HepG2 (cell line): Measurements from ENCODE around the gene ZNF334. TPM values are rescaled to one million over a fixed set of nuclear protein-coding genes. Genes with fewer than 3 reads are reported as not detected.

Experiments
- FOSL2 ChIP-seq: sonication (generic); formaldehyde crosslinking; IDR thresholded peaks from 2 replicates; pipeline ENCODE4 v1.4.0; 2020; ENCODE audit warnings: missing genetic modification reagents
- GATAD2A ChIP-seq: IDR thresholded peaks from 2 replicates; pipeline ENCODE4 v1.6.1; 2016
- HMG20B ChIP-seq: conservative IDR thresholded peaks from 2 replicates; pipeline ENCODE4 v1.6.1; 2016; ENCODE audit warnings: missing genetic modification reagents, missing compliant biosample characterization
- KLF12 ChIP-seq: sonication (generic); formaldehyde crosslinking; IDR thresholded peaks from 2 replicates; pipeline ENCODE4 v1.4.0; 2020; ENCODE audit warnings: missing genetic modification reagents, borderline replicate concordance
- MEF2D ChIP-seq: sonication (generic); formaldehyde crosslinking; IDR thresholded peaks from 2 replicates; pipeline ENCODE4 v1.5.1; 2020; ENCODE audit warnings: mild to moderate bottlenecking, missing genetic modification reagents
- NBN ChIP-seq: fragments of 450-650 bp; conservative IDR thresholded peaks from 2 replicates; pipeline ENCODE4 v1.6.1; 2017
- SAP130 ChIP-seq: IDR thresholded peaks from 2 replicates; pipeline ENCODE4 v1.6.1; 2016; ENCODE audit warnings: low read depth
- SRSF4 ChIP-seq: fragments of 200-400 bp; formaldehyde crosslinking; IDR thresholded peaks from one replicate; pipeline ENCODE4 v1.6.1; 2018; ENCODE audit warnings: mild to moderate bottlenecking, low read depth, low read length, moderate library complexity; ENCODE audit not compliant: poor library complexity, severe bottlenecking
- TP53 ChIP-seq: sonication (generic); formaldehyde crosslinking; conservative IDR thresholded peaks from 2 replicates; pipeline ENCODE4 v1.4.0; 2020; ENCODE audit warnings: missing genetic modification reagents
- WIZ ChIP-seq: sonication (generic); formaldehyde crosslinking; IDR thresholded peaks from 2 replicates; pipeline ENCODE4 v1.5.1; 2020; ENCODE audit warnings: mild to moderate bottlenecking, missing genetic modification reagents
- XRCC5 ChIP-seq: fragments of 200-400 bp; formaldehyde crosslinking; optimal IDR thresholded peaks from 2 replicates; pipeline ENCODE3; 2017; ENCODE audit warnings: mild to moderate bottlenecking, low read length
- ZNF234 ChIP-seq: sonication (generic); formaldehyde crosslinking; conservative IDR thresholded peaks from 2 replicates; pipeline ENCODE4 v1.5.1; 2020; ENCODE audit warnings: mild to moderate bottlenecking, missing genetic modification reagents
- ZNF577 ChIP-seq: sonication (generic); formaldehyde crosslinking; IDR thresholded peaks from 2 replicates; pipeline ENCODE4 v1.4.0; 2020; ENCODE audit warnings: mild to moderate bottlenecking, low read depth, missing genetic modification reagents, borderline replicate concordance
- ZNF652 ChIP-seq: IDR thresholded peaks from 2 replicates; pipeline ENCODE4 v1.6.1; 2016; ENCODE audit warnings: low read depth, borderline replicate concordance
- ZNF747 ChIP-seq: sonication (generic); formaldehyde crosslinking; IDR thresholded peaks from 2 replicates; pipeline ENCODE4 v1.8.1; 2023; ENCODE audit warnings: missing genetic modification reagents, mild to moderate bottlenecking, borderline replicate concordance
- polyA plus RNA-seq, 8 experiments: library from polyadenylated mRNA; depleted of rRNA in 3 of 8; stranded (reverse) in 7 of 8; unstranded in 1 of 8; fragments of >200 nt; fragmentation: Illumina TruSeq in 4 of 8; extraction: Trizol in 4 of 8; gene quantifications; 2 replicates each; pipeline versions ENCODE4 v1.2.1 to v1.2.3, GENCODE V29; 2011 to 2016; ENCODE audit warnings: low read depth in 4 of 8, missing spikeins in 1 of 8, mixed read lengths in 1 of 8; ENCODE audit not compliant: insufficient read depth in 1 of 8
- total RNA-seq, 5 experiments: library from RNA; depleted of rRNA; stranded (reverse); fragments of >200 nt; fragmentation: Illumina TruSeq; extraction: Trizol; gene quantifications; 2 replicates each; pipeline ENCODE4 v1.2.3, GENCODE V29; 2016; ENCODE audit warnings: low read depth in 1 of 5
- TF ChIP-seq, protein P1 (sequence below): sonication (generic); formaldehyde crosslinking; IDR thresholded peaks from 2 replicates; pipeline ENCODE4 v1.5.0; 2020; ENCODE audit warnings: missing genetic modification reagents
- TF ChIP-seq, protein P2 (sequence below): sonication (generic); formaldehyde crosslinking; IDR thresholded peaks from 2 replicates; pipeline ENCODE4 v1.9.0; 2021; ENCODE audit warnings: missing genetic modification reagents, borderline replicate concordance
- TF ChIP-seq, protein P3 (sequence below): sonication (generic); formaldehyde crosslinking; IDR thresholded peaks from 2 replicates; pipeline ENCODE4 v1.4.0; 2020; ENCODE audit warnings: missing genetic modification reagents, borderline replicate concordance
- TF ChIP-seq, protein P4 (sequence below): IDR thresholded peaks from 2 replicates; pipeline ENCODE4 v1.4.0; 2020; ENCODE audit warnings: mild to moderate bottlenecking, missing genetic modification reagents

Gene ZNF334
- total and polyA plus RNA-seq, 2 of the 13 experiments (the other 11 are each of a cell fraction or from before 2014, with no cell fraction given) = 4.8 to 7.8 TPM

DNA sequence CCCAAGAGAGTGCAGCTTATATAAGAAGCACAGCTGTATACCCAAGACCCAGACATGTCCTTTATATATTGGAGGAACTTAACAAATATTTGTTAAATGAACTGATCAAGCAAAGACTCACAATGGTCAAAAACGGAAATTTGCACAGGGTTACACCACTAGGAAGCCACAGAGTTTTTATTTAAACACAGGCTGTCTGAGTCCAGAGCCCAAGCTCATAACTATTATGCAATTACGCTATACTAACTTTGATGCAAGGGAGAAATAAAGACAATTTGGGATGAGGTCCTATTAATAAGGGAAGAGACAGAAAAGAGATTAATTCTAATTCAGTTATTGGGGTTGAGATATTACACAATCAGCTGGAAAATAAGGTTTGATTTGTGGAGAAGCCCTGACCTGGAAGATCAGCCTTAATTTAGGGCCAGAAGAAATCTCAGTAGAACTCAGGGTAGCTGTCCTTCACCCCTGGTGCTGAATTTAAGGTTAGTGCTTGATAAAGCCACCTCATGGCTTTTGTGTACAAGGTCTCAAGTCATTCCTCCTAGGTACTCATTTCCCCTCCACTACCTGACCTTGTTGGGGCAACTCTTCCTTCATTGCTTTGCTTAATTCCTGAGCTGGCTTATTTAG lies 10.5 kb upstream of the ZNF334 start (continued):
- TF ChIP-seq, protein P1, sequence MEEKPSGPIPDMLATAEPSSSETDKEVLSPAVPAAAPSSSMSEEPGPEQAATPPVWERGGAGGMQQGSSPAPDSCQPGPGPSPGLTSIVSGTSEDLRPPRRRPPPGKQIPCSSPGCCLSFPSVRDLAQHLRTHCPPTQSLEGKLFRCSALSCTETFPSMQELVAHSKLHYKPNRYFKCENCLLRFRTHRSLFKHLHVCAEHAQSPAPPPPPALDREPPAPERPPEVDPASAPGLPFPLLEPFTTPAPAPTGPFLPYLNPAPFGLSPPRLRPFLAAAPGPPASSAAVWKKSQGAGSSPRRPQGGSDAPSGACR (CRISPR knock-in tag) = no peak
- TF ChIP-seq FOSL2 (CRISPR knock-in tag) = no peak; the same call in 1 of the 2 replicates
- peak; percentile 84; the same call in 1 of the 2 replicates for TF ChIP-seq WIZ (CRISPR knock-in tag)
- TF ChIP-seq KLF12 (CRISPR knock-in tag) = no peak
- TF ChIP-seq ZNF652 (CRISPR knock-in tag) = no peak
- no peak for TF ChIP-seq XRCC5
- peak; percentile 31; the same call in 1 of the 2 replicates for TF ChIP-seq ZNF747 (CRISPR knock-in tag)
- peak; percentile 90 for TF ChIP-seq HMG20B (CRISPR knock-in tag)
- TF ChIP-seq, protein P2, sequence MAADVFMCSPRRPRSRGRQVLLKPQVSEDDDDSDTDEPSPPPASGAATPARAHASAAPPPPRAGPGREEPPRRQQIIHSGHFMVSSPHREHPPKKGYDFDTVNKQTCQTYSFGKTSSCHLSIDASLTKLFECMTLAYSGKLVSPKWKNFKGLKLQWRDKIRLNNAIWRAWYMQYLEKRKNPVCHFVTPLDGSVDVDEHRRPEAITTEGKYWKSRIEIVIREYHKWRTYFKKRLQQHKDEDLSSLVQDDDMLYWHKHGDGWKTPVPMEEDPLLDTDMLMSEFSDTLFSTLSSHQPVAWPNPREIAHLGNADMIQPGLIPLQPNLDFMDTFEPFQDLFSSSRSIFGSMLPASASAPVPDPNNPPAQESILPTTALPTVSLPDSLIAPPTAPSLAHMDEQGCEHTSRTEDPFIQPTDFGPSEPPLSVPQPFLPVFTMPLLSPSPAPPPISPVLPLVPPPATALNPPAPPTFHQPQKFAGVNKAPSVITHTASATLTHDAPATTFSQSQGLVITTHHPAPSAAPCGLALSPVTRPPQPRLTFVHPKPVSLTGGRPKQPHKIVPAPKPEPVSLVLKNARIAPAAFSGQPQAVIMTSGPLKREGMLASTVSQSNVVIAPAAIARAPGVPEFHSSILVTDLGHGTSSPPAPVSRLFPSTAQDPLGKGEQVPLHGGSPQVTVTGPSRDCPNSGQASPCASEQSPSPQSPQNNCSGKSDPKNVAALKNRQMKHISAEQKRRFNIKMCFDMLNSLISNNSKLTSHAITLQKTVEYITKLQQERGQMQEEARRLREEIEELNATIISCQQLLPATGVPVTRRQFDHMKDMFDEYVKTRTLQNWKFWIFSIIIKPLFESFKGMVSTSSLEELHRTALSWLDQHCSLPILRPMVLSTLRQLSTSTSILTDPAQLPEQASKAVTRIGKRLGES = no peak; the same call in 1 of the 2 replicates
- no peak for TF ChIP-seq NBN
- TF ChIP-seq, protein P3, sequence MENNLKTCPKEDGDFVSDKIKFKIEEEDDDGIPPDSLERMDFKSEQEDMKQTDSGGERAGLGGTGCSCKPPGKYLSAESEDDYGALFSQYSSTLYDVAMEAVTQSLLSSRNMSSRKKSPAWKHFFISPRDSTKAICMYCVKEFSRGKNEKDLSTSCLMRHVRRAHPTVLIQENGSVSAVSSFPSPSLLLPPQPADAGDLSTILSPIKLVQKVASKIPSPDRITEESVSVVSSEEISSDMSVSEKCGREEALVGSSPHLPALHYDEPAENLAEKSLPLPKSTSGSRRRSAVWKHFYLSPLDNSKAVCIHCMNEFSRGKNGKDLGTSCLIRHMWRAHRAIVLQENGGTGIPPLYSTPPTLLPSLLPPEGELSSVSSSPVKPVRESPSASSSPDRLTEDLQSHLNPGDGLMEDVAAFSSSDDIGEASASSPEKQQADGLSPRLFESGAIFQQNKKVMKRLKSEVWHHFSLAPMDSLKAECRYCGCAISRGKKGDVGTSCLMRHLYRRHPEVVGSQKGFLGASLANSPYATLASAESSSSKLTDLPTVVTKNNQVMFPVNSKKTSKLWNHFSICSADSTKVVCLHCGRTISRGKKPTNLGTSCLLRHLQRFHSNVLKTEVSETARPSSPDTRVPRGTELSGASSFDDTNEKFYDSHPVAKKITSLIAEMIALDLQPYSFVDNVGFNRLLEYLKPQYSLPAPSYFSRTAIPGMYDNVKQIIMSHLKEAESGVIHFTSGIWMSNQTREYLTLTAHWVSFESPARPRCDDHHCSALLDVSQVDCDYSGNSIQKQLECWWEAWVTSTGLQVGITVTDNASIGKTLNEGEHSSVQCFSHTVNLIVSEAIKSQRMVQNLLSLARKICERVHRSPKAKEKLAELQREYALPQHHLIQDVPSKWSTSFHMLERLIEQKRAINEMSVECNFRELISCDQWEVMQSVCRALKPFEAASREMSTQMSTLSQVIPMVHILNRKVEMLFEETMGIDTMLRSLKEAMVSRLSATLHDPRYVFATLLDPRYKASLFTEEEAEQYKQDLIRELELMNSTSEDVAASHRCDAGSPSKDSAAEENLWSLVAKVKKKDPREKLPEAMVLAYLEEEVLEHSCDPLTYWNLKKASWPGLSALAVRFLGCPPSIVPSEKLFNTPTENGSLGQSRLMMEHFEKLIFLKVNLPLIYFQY (CRISPR knock-in tag) = no peak
- TF ChIP-seq GATAD2A (CRISPR knock-in tag) = peak; percentile 5; the same call in 1 of the 2 replicates
- TF ChIP-seq MEF2D (CRISPR knock-in tag) = peak; percentile 72; the same call in 1 of the 2 replicates
- TF ChIP-seq, protein P4, sequence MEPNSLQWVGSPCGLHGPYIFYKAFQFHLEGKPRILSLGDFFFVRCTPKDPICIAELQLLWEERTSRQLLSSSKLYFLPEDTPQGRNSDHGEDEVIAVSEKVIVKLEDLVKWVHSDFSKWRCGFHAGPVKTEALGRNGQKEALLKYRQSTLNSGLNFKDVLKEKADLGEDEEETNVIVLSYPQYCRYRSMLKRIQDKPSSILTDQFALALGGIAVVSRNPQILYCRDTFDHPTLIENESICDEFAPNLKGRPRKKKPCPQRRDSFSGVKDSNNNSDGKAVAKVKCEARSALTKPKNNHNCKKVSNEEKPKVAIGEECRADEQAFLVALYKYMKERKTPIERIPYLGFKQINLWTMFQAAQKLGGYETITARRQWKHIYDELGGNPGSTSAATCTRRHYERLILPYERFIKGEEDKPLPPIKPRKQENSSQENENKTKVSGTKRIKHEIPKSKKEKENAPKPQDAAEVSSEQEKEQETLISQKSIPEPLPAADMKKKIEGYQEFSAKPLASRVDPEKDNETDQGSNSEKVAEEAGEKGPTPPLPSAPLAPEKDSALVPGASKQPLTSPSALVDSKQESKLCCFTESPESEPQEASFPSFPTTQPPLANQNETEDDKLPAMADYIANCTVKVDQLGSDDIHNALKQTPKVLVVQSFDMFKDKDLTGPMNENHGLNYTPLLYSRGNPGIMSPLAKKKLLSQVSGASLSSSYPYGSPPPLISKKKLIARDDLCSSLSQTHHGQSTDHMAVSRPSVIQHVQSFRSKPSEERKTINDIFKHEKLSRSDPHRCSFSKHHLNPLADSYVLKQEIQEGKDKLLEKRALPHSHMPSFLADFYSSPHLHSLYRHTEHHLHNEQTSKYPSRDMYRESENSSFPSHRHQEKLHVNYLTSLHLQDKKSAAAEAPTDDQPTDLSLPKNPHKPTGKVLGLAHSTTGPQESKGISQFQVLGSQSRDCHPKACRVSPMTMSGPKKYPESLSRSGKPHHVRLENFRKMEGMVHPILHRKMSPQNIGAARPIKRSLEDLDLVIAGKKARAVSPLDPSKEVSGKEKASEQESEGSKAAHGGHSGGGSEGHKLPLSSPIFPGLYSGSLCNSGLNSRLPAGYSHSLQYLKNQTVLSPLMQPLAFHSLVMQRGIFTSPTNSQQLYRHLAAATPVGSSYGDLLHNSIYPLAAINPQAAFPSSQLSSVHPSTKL (CRISPR knock-in tag) = 0 out of 2 replicates have a peak, but pooled peaks have one; percentile 44
- TF ChIP-seq ZNF577 (CRISPR knock-in tag) = no peak
- TF ChIP-seq SAP130 (CRISPR knock-in tag) = peak; percentile 29
- no peak for TF ChIP-seq ZNF234 (CRISPR knock-in tag)
- no peak for TF ChIP-seq TP53 (CRISPR knock-in tag)
- no peak for TF ChIP-seq SRSF4
